Ovary (tissue), 9 donors: ENCODE results near the gene CUL4A. TPM values are rescaled to one million over a fixed set of nuclear protein-coding genes. Genes with fewer than 3 reads are reported as not detected.

ENCODE experiments used
- DNase-seq, 5 donors: peaks; one replicate each; pipeline ENCODE4 v3.0.0-alpha.2; 2019 to 2020
- H3K27ac ChIP-seq, 2 donors: fragments of 200-600 bp; one replicate each; pipeline versions ENCODE4 v1.5.1 to v1.8.0; 2019 to 2022
- H3K27me3 ChIP-seq: fragments of 200-600 bp; one replicate; pipeline ENCODE4 v1.8.0; 2022
- H3K36me3 ChIP-seq: fragments of 200-600 bp; sonication (generic); one replicate; pipeline ENCODE4 v1.5.1; 2019
- H3K4me1 ChIP-seq: one replicate; pipeline ENCODE4 v1.8.1; 2013; ENCODE audit warnings: mild to moderate bottlenecking, moderate library complexity; ENCODE audit not compliant: insufficient read depth
- H3K4me3 ChIP-seq: fragments of 200-600 bp; sonication (generic); one replicate; pipeline ENCODE4 v1.5.1; 2017
- H3K9me3 ChIP-seq, 2 donors: fragments of 200-600 bp in 1 of 2; sonication (generic) in 1 of 2; one replicate each; pipeline versions ENCODE4 v1.5.1 to v1.8.1; 2013 to 2019; ENCODE audit warnings: mild to moderate bottlenecking in 1 of 2, moderate library complexity in 1 of 2
- CTCF ChIP-seq, 3 donors: fragments of 450-650 bp in 2 of 3; fragments of 200-600 bp in 1 of 3; IDR thresholded peaks; one replicate each; pipeline versions ENCODE4 v1.5.1 to v1.8.0; 2016 to 2022; ENCODE audit warnings: antibody characterized with exemption in 3 of 3, mild to moderate bottlenecking in 1 of 3
- EP300 ChIP-seq: sonication (generic); formaldehyde crosslinking; IDR thresholded peaks from one replicate; pipeline ENCODE4 v1.6.1; 2017; ENCODE audit warnings: antibody characterized with exemption
- POLR2A ChIP-seq: fragments of 450-650 bp; IDR thresholded peaks from one replicate; pipeline ENCODE4 v1.6.1; 2017; ENCODE audit warnings: antibody characterized with exemption, mild to moderate bottlenecking, moderate library complexity
- WGBS, 3 donors: extraction: QIAGEN DNeasy Blood & Tissue Kit in 1 of 3; methylation state at CpG; one replicate each; pipeline versions ENCODE4 v1.1.5 to v1.1.7; 2013 to 2017; 5-methylcytosine and 5-hydroxymethylcytosine counted together
- intact Hi-C, 4 donors: fragments of 100-400 bp; cut with DNase I; formaldehyde crosslinking; loops; one replicate each; pipeline versions ENCODE4 v1.11.0 to v1.15.1; 2022 to 2023
- microRNA-seq, 3 donors: library from miRNA; unstranded; fragments of <30 nt; microRNA quantifications; one replicate each; pipeline versions ENCODE4 to v1.2.0, GENCODE V29; 2019 to 2020
- polyA plus RNA-seq, 2 donors: library from polyadenylated mRNA; stranded (reverse); fragments of 200-250 nt in 1 of 2; fragments of 350-450 nt in 1 of 2; fragmentation: Illumina TruSeq in 1 of 2; extraction: RNeasy Lipid Tissue Mini Kit (QIAGEN cat#74804) in 1 of 2; gene quantifications; one replicate each; pipeline ENCODE4 v1.2.3, GENCODE V29; 2013 to 2014
- small RNA-seq: library from RNA; depleted of rRNA; stranded (forward); fragments of <200 nt; gene quantifications from one replicate; pipeline ENCODE3, GENCODE V24; 2016
- total RNA-seq, 7 donors: library from RNA; depleted of rRNA in 2 of 7; stranded (reverse); fragments of >200 nt in 2 of 7; fragmentation: NEBNext Ultra II Directional in 3 of 7; extraction: Animal tissue kit (Norgen Biotek cat#: 25700) in 3 of 7; gene quantifications; one replicate each; pipeline versions ENCODE4 v1.1.0 to v1.2.4, GENCODE V29; 2016 to 2023
- donor health status: DM: no; HTN: no; CAD: no; lungs with moderate emphysema.
- donor health status: DM: no; HTN: no; CAD: no.
- donor health status: Bipolar disorder and iron deficiency.
- donor health status: DM: yes; HTN: yes; CAD: no.
- donor health status: DM: no; HTN: no; CAD: no.
- donor health status: DM: yes; HTN: yes; CAD: no.

Gene CUL4A
- total and polyA plus RNA-seq, 9 donors = 24.0 to 66.4 (median 43.5) TPM

GRCh38 chr13:113315992-113316391 lies 106.6 kb downstream of the CUL4A start:
- H3K27me3 ChIP-seq = no peaks in the 10 kb centered on the region
- DNase-seq = no peak
- H3K9me3 ChIP-seq = no peaks in the 10 kb centered on the region
- no peaks in the 10 kb centered on the region for H3K36me3 ChIP-seq
- WGBS, 3 donors = 74 to 90% (median 83%) methylated on average over 5 of the region's 5 CpGs
- TF ChIP-seq EP300 = no peak
- no peak for TF ChIP-seq POLR2A
- TF ChIP-seq CTCF (IDR thresholded peaks at IDR 0.05) = no peak
- no peak overlapping the region for H3K4me3 ChIP-seq
- no peaks in the 10 kb centered on the region for H3K4me1 ChIP-seq
- no peak overlapping the region for H3K27ac ChIP-seq
- intact Hi-C loops = no loop called here

Small RNA genes lying within 50 kb of the gene (microRNA-seq; reads per million reads assigned to microRNA genes)
- gene MIR8075 = 0 reads per million in 3 donors

Small RNA genes lying within 50 kb of the gene (small RNA-seq; reads per million reads assigned to genes)
- gene AL137002.1 (not detected), gene MIR8075 (not detected)

Other genes starting within 250 kb of the CUL4A start
- gene MCF2L, start 240.4 kb upstream of the CUL4A start, total RNA-seq = 10 to 100 TPM in 3 of 7 donors, 1 to 10 TPM in 4; 6.7 to 22.2 (median 8.7) TPM
- gene MCF2L, start 240.4 kb upstream of the CUL4A start, polyA plus RNA-seq = 10 to 100 TPM in 1 of 2 donors, 1 to 10 TPM in 1; 5.6 to 10.8 TPM
- gene F7, start 103.8 kb upstream of the CUL4A start, total RNA-seq = 1 to 10 TPM in 2 of 7 donors, under 1 TPM in 3, not detected in 2; 0.11 to 2.1 (median 0.43) TPM
- under 1 TPM; 0.17 to 0.22 TPM for gene F7, start 103.8 kb upstream of the CUL4A start, polyA plus RNA-seq
- gene F10, start 86.8 kb upstream of the CUL4A start, total RNA-seq = 10 to 100 TPM; 13.8 to 40.3 (median 26.5) TPM
- 10 to 100 TPM; 40.0 to 41.7 TPM for gene F10, start 86.8 kb upstream of the CUL4A start, polyA plus RNA-seq
- gene PROZ, start 51.0 kb upstream of the CUL4A start, total RNA-seq = not detected
- not detected for gene PROZ, start 51.0 kb upstream of the CUL4A start, polyA plus RNA-seq
- 10 to 100 TPM; 43.5 to 56.2 (median 53.5) TPM for gene PCID2, start 944 bp upstream of the CUL4A start, total RNA-seq
- gene PCID2, start 944 bp upstream of the CUL4A start, polyA plus RNA-seq = 10 to 100 TPM; 46.1 to 55.9 TPM
- 100 to 1,000 TPM in 6 of 7 donors, 10 to 100 TPM in 1; 51.7 to 167 (median 144) TPM for gene LAMP1, start 87.6 kb downstream of the CUL4A start, total RNA-seq
- gene LAMP1, start 87.6 kb downstream of the CUL4A start, polyA plus RNA-seq = 100 to 1,000 TPM; 110 to 212 TPM
- 10 to 100 TPM in 6 of 7 donors, 1 to 10 TPM in 1; 7.1 to 14.8 (median 12.2) TPM for gene GRTP1, start 154.5 kb downstream of the CUL4A start, total RNA-seq
- 10 to 100 TPM in 1 of 2 donors, 1 to 10 TPM in 1; 3.0 to 11.1 TPM for gene GRTP1, start 154.5 kb downstream of the CUL4A start, polyA plus RNA-seq
- gene ADPRHL1, start 243.9 kb downstream of the CUL4A start, total RNA-seq = 1 to 10 TPM; 1.6 to 5.0 (median 1.9) TPM
- gene ADPRHL1, start 243.9 kb downstream of the CUL4A start, polyA plus RNA-seq = 1 to 10 TPM; 2.2 to 2.3 TPM